ENCODE data around the gene STX2.

Gene STX2

GRCh38 chr12:130816097-130816496, 23.0 kb downstream of the STX2 start:
- TF ChIP-seq CTCF (IDR thresholded peaks at IDR 0.05; ENCODE audit: low read depth, low read length) = no peak
- DNase-seq (ENCODE audit: extremely low read depth, low read depth) = no peak

- no peak for DNase-seq (ENCODE audit: extremely low read depth, low read depth)
- no peak for TF ChIP-seq CTCF (IDR thresholded peaks at IDR 0.05; ENCODE audit: low read depth, low read length)
These were observed 23.9 kb downstream of the STX2 start for GRCh38 chr12:130815028-130815741.

- no peak for DNase-seq (ENCODE audit: extremely low read depth, low read depth)
- TF ChIP-seq CTCF (IDR thresholded peaks at IDR 0.05; ENCODE audit: low read depth, low read length) = no peak
These were observed 25.1 kb downstream of the STX2 start for GRCh38 chr12:130813949-130814348.

GRCh38 chr12:130813436-130813835, 25.6 kb downstream of the STX2 start:
- TF ChIP-seq CTCF (IDR thresholded peaks at IDR 0.05; ENCODE audit: low read depth, low read length) = no peak
- DNase-seq (ENCODE audit: extremely low read depth, low read depth) = no peak

- DNase-seq (ENCODE audit: extremely low read depth, low read depth) = no peak
- TF ChIP-seq CTCF (IDR thresholded peaks at IDR 0.05; ENCODE audit: low read depth, low read length) = no peak
These were observed 29.3 kb downstream of the STX2 start for GRCh38 chr12:130809791-130810190.

- no peak for DNase-seq (ENCODE audit: extremely low read depth, low read depth)
- no peak for TF ChIP-seq CTCF (IDR thresholded peaks at IDR 0.05; ENCODE audit: low read depth, low read length)
These were observed 31.7 kb downstream of the STX2 start for GRCh38 chr12:130807309-130807708.

GRCh38 chr12:130806574-130806973, 32.5 kb downstream of the STX2 start:
- no peak for TF ChIP-seq CTCF (IDR thresholded peaks at IDR 0.05; ENCODE audit: low read depth, low read length)
- no peak for DNase-seq (ENCODE audit: extremely low read depth, low read depth)
